Left ventricle myocardium superior (tissue), 1 donor: ENCODE measurements around the gene NANOS3. TPM values are rescaled to one million over a fixed set of nuclear protein-coding genes. Genes with fewer than 3 reads are reported as not detected.

Experiments
- ATAC-seq: fragments of 200-7000 bp; cut with Tn5 transposase; one replicate; pipeline ENCODE4 v1.9.1; 2020; ENCODE audit warnings: mild to moderate bottlenecking, moderate library complexity
- DNase-seq: peaks from one replicate; pipeline ENCODE4 v3.0.0-alpha.2; 2020
- intact Hi-C: fragments of 100-400 bp; cut with micrococcal nuclease; formaldehyde crosslinking; loops from one replicate; pipeline ENCODE4 v1.11.0; 2022
- total RNA-seq: library from RNA; stranded (reverse); fragmentation: NEBNext Ultra II Directional; extraction: Animal tissue kit (Norgen Biotek cat#: 25700); gene quantifications from one replicate; pipeline ENCODE4 v1.2.1, GENCODE V29; 2021
- donor health status: DM: no; HTN: yes; CAD: no; lungs with severe emphysema.

NANOS3 gene
- total RNA-seq, 1 donor from 2014 or later: 0.69 TPM

DNA sequence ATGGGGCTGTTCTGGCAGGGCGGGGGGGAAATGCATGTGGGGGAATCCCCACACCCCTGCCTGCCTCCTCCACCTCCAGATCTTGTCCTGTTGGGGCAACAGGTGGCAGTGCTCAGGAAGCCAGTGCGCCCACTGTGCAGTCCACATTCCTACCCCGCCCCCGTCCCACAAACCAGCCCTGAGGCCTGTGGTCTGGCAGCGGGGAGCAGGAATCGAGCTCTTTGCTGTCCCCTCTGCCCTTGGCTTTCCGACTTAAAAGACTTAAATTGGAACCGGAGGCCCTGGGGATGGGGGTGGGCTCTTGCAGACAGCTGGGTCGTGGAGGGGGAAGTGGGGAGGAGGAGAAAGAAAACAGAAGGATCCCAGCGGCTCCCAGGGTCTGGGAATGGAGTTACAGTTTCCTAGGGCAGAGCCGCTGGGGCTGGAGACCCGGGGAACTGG, 4.3 kb downstream of the NANOS3 start:
- ATAC-seq: no peak
- DNase-seq: no peak
- intact Hi-C loops: loop anchor here (5.0 kb wide), 1 partner anchor 191 kb away; the partner anchor contains the start of gene MISP3

GRCh38 chr19:13881692-13882418, 4.9 kb downstream of the NANOS3 start:
- ATAC-seq (no peak), DNase-seq (peak; percentile 61)
- intact Hi-C loops: loop anchor here (5.0 kb wide), 1 partner anchor 190 kb away; the partner anchor contains the start of gene MISP3

- ATAC-seq (no peak), DNase-seq (no peak)
- intact Hi-C loops: loop anchor here (5.0 kb wide), 1 partner anchor 190 kb away; the partner anchor contains the start of gene MISP3
These were observed 5.5 kb downstream of the NANOS3 start for GRCh38 chr19:13882419-13882795.

DNA sequence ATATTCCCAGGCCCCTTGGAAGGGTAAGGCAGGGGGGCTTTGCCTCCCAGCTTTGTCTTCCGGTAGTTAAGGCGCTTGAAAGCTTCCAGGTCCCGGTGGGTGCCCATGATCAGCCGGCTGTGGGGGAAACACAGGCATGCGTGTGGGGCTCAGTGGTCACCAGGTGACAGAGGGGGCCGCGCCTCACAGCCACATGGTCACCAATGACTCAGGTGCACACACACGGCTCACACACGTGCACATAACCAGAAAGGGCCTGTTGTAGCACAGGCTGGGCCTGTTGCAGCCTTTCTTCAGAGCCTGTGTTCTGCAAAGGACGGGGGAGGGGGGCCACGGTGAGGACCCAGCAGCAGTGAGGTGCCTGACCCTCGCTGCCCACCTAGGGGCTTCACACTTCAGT, 5.9 kb downstream of the NANOS3 start:
- ATAC-seq: no peak
- DNase-seq: no peak
- intact Hi-C loops: loop anchor here (5.0 kb wide), 1 partner anchor 189 kb away; the partner anchor contains the start of gene MISP3

- no peak for ATAC-seq
- intact Hi-C loops: loop anchor here (5.0 kb wide), 1 partner anchor 189 kb away; the partner anchor contains the start of gene MISP3
- DNase-seq: no peak
These were observed 6.7 kb downstream of the NANOS3 start for GRCh38 chr19:13883516-13884064.

- DNase-seq: no peak
- intact Hi-C loops: loop anchor here (5.0 kb wide), 1 partner anchor 187 kb away; the partner anchor contains the start of gene MISP3
These were observed 8.0 kb downstream of the NANOS3 start for GRCh38 chr19:13884726-13885591.

GRCh38 chr19:13885826-13886365, 9.0 kb downstream of the NANOS3 start:
- intact Hi-C loops: no loop called here
- ATAC-seq (no peak), DNase-seq (no peak)

More at GRCh38 chr19:13884726-13885591, 8.0 kb downstream of the NANOS3 start:
- peak; percentile 14 for ATAC-seq

DNA sequence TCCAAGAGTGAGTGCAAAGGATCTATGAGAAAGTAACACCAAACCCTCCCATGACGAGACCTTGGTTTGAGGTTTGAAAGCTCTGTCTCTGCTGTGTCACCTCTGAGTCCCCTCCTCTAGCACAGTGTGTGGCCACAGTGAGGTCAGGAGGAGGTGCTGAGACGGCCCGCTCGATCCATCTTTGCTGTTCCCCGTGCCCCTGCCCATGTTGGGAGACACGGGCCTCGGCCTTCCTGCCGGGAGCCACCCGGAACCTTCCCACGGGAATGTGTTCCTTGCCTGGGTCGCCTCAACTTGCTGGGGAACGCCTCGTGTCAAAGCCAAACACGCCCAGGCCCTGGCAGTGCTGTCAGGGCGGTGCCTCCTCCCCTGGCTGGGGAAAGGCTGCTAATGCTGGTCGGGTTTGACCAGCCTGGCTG, 10.1 kb downstream of the NANOS3 start:
- DNase-seq: no peak
- ATAC-seq: no peak
- intact Hi-C loops: no loop called here

GRCh38 chr19:13887517-13887916, 10.6 kb downstream of the NANOS3 start:
- DNase-seq (no peak), ATAC-seq (no peak)
- intact Hi-C loops: no loop called here

DNA sequence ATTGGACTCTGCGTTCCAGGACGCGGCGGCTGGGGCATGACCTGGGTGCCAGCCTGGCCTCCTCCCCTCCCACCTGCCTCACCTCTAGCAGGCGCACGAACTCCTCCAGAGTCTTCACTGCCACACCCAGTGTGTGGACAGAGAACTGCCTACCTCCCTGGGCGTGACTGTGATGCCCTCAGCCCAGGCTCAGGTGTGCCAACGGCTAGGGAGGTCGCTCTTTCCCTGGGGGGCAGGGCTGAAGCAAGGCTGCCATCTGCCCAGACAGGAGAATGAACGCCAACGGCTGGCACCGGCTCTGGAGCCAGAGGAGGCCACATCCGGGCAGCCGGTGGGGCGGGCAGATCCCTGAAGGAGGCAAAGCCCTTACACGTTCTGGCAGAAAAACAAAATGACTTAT, 11.3 kb downstream of the NANOS3 start:
- DNase-seq (no peak), ATAC-seq (no peak)
- intact Hi-C loops: no loop called here

DNA sequence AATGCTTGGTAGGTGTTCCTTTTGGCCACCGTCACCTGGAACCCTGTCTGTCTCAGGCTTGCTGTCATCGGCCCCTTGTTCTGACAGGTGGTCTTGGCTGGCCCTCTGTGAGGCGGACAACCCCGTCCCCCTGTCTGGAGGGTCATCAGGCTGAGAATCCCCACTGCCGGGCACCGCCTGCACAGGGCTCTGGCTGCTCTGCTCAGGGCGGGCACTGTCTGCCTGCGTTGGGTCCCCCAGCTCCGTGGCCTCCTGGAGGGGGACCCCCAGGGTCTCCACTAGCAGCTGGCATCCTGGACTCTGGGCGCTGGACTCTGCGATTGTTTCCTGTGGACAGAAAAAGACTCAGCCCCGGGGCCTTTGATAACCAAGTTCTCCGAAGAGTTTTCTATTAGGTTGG, 13.2 kb downstream of the NANOS3 start:
- ATAC-seq (no peak), DNase-seq (no peak)
- intact Hi-C loops: no loop called here

DNA sequence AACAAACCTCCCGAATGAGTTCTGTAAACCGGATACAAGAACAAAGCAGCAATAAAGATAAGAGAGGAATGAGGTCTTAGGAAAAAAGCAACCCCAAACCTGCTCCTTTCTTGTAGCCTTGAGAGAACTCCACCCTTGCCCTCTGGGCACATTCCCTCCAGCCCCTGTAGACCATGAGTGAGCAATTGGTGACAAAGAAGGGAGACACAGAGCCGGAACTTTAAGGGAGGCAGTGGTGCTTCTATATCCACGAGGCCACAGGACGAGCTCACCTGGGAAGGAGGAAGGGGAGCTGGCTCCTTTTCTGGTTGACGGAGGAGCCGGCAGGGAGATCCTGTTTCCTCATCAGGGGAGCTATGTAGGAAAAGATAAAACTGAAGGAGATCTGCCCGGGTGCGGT, 15.9 kb downstream of the NANOS3 start:
- ATAC-seq (no peak), DNase-seq (no peak)
- intact Hi-C loops: no loop called here

- DNase-seq (no peak), ATAC-seq (no peak)
- intact Hi-C loops: no loop called here
These were observed 17.6 kb downstream of the NANOS3 start for GRCh38 chr19:13894552-13894951.

- no peak for ATAC-seq
- intact Hi-C loops: no loop called here
These were observed 19.3 kb downstream of the NANOS3 start for GRCh38 chr19:13896227-13896626.

DNA sequence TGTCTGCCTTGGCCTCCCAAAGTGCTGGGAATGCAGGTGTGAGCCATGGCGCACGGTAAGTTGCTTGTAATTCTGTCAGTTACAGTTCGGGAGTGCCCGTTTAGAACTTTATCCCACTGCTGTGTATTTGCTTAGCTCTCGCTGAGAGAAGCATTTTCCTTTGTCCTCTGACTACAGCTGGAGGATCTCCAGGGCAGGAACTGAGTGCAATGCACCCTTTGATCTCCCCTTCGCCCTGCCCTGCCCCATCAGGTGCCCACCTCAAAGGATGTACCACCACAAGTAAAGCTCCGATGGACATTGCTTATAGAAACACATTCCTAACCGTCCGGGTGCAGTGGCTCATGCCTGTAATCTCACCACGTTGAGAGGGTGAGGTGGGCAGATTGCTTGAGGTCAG, 22.5 kb downstream of the NANOS3 start:
- intact Hi-C loops: no loop called here
- no peak for DNase-seq
- no peak for ATAC-seq

More at GRCh38 chr19:13896227-13896626, 19.3 kb downstream of the NANOS3 start:
- DNase-seq: no peak

- intact Hi-C loops: no loop called here
- ATAC-seq (peak; percentile 25), DNase-seq (no peak)
These were observed 23.1 kb downstream of the NANOS3 start for GRCh38 chr19:13899912-13900584.

DNA sequence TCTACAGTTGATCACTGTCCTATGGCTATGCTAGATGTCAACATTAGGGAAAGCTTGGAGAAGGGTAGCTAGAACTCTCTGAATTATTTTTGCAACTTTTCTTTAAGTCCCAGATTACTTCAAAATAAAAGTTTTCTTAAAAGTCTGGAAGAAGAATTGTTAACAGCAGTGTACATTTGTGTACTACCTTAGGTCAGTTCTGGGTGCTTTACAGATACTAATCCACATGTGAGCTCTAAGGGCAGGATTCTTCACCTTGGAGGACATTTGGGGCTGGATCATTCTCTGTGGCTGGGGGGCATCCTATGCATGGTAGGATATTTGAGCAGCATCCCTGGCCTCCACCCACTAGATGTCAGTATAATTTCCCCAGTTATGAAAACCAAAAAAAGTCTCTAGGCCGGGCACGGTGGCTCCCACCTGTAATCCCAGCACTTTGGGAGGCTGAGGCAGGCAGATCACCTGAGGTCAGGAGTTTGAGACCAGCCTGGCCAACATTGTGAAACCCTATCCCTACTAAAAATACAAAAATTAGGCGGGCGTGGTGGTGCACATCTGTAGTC, 26.1 kb downstream of the NANOS3 start:
- ATAC-seq (no peak), DNase-seq (no peak)
- intact Hi-C loops: no loop called here
